Activated B cell treated with CpG ODN at 0.5 μM for 24 hours (primary cell): ENCODE results near the gene SIRT4. TPM values are rescaled to one million over a fixed set of nuclear protein-coding genes. Genes with fewer than 3 reads are reported as not detected.

Experiments
- ATAC-seq: fragments of 200-7000 bp; cut with Tn5 transposase; one replicate; pipeline ENCODE4 v1.10.0; 2021; ENCODE audit warnings: low read depth, mild to moderate bottlenecking, moderate library complexity
- CTCF ChIA-PET: fragments of 350-600 bp; sonication (Branson Sonifier 250); formaldehyde crosslinking; loops from one replicate; lab custom pipeline; 2021; ENCODE audit warnings: antibody characterized with exemption; lab: Charles Lee
- POLR2A ChIA-PET: fragments of 350-600 bp; sonication (Branson Sonifier 250); formaldehyde crosslinking; loops from one replicate; lab custom pipeline; 2021; ENCODE audit warnings: antibody characterized with exemption; lab: Charles Lee
- DNase-seq: peaks from one replicate; pipeline ENCODE4 v3.0.0; 2022
- H3K27ac Mint-ChIP-seq: one replicate; pipeline ENCODE4 v1.8.0; 2020; ENCODE audit warnings: mixed read lengths
- H3K27me3 Mint-ChIP-seq: one replicate; pipeline ENCODE4 v1.8.0; 2021; ENCODE audit warnings: mixed read lengths
- H3K36me3 Mint-ChIP-seq: one replicate; pipeline ENCODE4 v1.8.0; 2021; ENCODE audit warnings: low read depth, mixed read lengths
- H3K4me1 Mint-ChIP-seq: one replicate; pipeline ENCODE4 v1.8.0; 2021; ENCODE audit warnings: mixed read lengths
- H3K4me3 Mint-ChIP-seq: one replicate; pipeline ENCODE4 v1.8.0; 2020; ENCODE audit warnings: mild to moderate bottlenecking, mixed read lengths
- H3K9me3 Mint-ChIP-seq: one replicate; pipeline ENCODE4 v1.8.0; 2020; ENCODE audit warnings: mixed read lengths
- intact Hi-C: fragments of 100-400 bp; cut with micrococcal nuclease; formaldehyde crosslinking; loops from one replicate; pipeline ENCODE4 v1.15.1; 2024
- total RNA-seq: library from RNA; stranded (reverse); gene quantifications from 2 replicates; pipeline ENCODE4 v1.2.3, GENCODE V29; 2022
- TF ChIP-seq, protein P1 (sequence below): fragments of 200-600 bp; IDR thresholded peaks from one replicate; pipeline ENCODE4 v1.8.0; 2022; ENCODE audit warnings: antibody characterized with exemption, mild to moderate bottlenecking

The SIRT4 gene
- total RNA-seq, 1 donor from 2014 or later = 1.6 TPM

DNA sequence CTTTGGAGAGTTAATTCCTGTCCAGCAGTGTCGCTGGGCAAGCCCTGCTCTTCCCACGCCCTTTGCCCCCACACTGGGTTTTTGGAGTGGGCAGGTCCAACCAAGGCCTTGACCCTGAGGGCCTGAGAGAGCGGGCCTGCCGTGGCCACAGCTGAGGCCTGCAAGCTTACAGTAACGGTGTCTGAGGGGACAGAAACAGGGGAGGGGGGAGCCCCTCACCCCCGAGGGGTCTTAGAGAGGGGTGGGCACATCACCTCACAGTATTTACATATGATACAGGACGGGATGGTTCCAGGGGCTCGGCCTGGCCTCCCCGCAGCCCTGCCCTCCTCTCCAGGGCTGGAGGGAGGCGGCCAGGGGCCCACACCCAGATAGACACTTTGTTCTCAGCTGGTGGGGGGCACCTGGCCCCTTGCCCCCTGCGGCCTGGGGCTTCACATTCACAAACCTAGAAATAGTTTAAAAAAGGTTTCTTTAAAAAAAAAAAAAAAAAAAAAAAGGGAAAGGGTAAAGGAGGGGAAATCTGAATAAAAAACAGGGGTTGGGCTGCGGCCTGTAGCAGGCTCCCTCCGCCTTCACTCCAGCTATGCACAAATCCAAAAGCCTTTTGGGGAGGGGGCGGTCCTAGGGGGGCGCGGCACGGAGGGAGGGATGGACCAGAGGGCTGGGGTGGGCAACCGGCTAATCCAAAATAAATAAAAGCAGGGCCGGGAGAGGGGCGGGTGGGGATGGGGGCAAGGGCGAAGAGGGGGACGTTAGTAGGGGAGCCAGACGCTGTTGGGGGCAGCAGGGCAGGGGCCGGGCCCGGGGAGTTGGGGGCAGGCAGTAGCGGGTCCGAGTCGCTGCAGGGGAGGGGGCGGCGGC is 40.3 kb downstream of the SIRT4 start:
- H3K4me3 Mint-ChIP-seq = no peak overlapping the region
- H3K27ac Mint-ChIP-seq = no peak overlapping the region
- TF ChIP-seq, protein P1, sequence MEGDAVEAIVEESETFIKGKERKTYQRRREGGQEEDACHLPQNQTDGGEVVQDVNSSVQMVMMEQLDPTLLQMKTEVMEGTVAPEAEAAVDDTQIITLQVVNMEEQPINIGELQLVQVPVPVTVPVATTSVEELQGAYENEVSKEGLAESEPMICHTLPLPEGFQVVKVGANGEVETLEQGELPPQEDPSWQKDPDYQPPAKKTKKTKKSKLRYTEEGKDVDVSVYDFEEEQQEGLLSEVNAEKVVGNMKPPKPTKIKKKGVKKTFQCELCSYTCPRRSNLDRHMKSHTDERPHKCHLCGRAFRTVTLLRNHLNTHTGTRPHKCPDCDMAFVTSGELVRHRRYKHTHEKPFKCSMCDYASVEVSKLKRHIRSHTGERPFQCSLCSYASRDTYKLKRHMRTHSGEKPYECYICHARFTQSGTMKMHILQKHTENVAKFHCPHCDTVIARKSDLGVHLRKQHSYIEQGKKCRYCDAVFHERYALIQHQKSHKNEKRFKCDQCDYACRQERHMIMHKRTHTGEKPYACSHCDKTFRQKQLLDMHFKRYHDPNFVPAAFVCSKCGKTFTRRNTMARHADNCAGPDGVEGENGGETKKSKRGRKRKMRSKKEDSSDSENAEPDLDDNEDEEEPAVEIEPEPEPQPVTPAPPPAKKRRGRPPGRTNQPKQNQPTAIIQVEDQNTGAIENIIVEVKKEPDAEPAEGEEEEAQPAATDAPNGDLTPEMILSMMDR = no peak
- no peaks in the 10 kb centered on the region for H3K4me1 Mint-ChIP-seq
- ChIA-PET CTCF (no interaction called here), POLR2A (no interaction called here)
- no peaks in the 10 kb centered on the region for H3K36me3 Mint-ChIP-seq
- DNase-seq (no peak), ATAC-seq (no peak)
- H3K27me3 Mint-ChIP-seq = peaks cover 9% of the 10 kb centered on the region
- intact Hi-C loops = no loop called here
- H3K9me3 Mint-ChIP-seq = peaks cover 8% of the 10 kb centered on the region

DNA sequence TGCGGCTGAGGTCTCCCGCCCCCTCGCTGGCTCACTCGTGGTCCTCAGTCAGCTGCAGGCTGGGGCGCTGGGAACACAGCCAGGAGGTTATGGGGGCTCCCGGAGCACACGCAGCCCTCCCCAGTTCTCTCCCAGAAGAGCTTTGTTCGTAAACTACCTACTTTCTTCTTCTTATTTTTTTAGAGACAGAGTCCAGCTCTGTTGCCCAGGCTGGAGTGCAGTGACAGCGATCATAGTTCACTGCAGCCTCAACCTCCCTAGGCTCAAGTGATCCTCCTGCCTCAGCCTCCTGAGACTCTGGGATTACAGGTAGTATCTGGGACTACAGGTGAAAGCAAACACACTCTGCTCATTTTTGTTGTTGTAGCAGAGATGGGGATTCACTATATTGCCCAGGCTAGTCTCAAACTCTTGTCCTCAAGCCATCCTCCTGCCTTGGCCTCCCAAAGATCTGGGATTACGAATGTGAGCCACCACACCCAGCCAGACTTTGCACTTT is 41.0 kb downstream of the SIRT4 start:
- H3K27ac Mint-ChIP-seq = no peak overlapping the region
- H3K36me3 Mint-ChIP-seq = no peaks in the 10 kb centered on the region
- ATAC-seq (no peak), DNase-seq (no peak)
- CTCF ChIA-PET = no interaction called here
- POLR2A ChIA-PET = no interaction called here
- H3K27me3 Mint-ChIP-seq = peaks cover 9% of the 10 kb centered on the region
- H3K9me3 Mint-ChIP-seq = peaks cover under 1% of the 10 kb centered on the region
- no peaks in the 10 kb centered on the region for H3K4me1 Mint-ChIP-seq
- H3K4me3 Mint-ChIP-seq = no peak overlapping the region
- intact Hi-C loops = no loop called here
- TF ChIP-seq, protein P1 = no peak

DNA sequence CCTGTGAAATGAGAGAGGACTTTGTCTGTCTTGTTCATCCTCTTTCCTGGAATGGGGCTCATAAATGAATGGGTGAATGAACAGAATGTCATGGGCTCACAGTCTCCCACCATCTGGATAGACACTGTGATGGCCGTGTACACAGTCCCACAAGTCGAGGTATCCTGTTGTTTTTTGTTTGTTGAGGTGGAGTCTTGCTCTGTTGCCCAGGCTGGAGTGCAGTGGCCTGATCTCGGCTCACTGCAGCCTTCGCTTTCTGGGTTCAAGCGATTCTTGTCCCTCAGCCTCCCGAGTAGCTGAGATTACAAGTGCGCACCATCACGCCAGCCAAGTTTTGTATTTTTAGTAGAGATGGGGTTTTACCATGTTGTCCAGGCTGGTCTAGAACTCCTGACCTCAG is 41.6 kb downstream of the SIRT4 start:
- ChIA-PET POLR2A (interaction anchor here (0.6 kb wide), 1 partner anchor 113 kb away, joined by 3 read pairs; no protein-coding TSS in a partner anchor), CTCF (no interaction called here)
- Mint-ChIP-seq H3K4me3 (no peak overlapping the region), H3K27ac (no peak overlapping the region), H3K36me3 (no peaks in the 10 kb centered on the region), H3K9me3 (no peaks in the 10 kb centered on the region), H3K4me1 (no peaks in the 10 kb centered on the region), H3K27me3 (peaks cover 9% of the 10 kb centered on the region)
- ATAC-seq (no peak), DNase-seq (no peak)
- intact Hi-C loops = no loop called here
- TF ChIP-seq, protein P1 = no peak

DNA sequence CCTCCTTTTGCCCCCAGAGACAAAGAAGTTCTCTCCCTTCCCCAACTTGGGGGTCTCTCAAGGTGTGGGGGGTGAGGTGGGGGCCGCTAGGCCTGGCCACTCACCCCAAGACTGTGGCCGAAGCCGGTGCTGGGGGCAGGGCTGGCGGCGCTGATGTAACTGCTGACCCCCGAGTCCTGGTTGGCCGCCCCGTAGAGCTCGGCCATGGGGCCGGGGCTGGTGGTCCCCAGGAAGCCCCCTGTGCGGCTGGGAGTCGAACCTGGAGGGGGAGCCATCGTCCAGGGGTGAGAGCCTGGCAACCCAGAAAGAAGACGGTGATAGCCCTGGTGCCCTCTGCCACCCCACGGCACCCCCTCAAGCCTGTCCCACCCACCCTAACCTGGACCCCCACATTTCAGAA is 43.9 kb downstream of the SIRT4 start:
- H3K27ac Mint-ChIP-seq = no peak overlapping the region
- intact Hi-C loops = no loop called here
- no peaks in the 10 kb centered on the region for H3K9me3 Mint-ChIP-seq
- ChIA-PET POLR2A (no interaction called here), CTCF (interaction anchor here (0.5 kb wide), 1 partner anchor 598 kb away, joined by 3 read pairs; no protein-coding TSS in a partner anchor)
- ATAC-seq = no peak
- TF ChIP-seq, protein P1 = no peak
- H3K27me3 Mint-ChIP-seq = peaks cover 11% of the 10 kb centered on the region
- H3K4me3 Mint-ChIP-seq = no peak overlapping the region
- H3K4me1 Mint-ChIP-seq = no peaks in the 10 kb centered on the region
- no peaks in the 10 kb centered on the region for H3K36me3 Mint-ChIP-seq
- no peak for DNase-seq

DNA sequence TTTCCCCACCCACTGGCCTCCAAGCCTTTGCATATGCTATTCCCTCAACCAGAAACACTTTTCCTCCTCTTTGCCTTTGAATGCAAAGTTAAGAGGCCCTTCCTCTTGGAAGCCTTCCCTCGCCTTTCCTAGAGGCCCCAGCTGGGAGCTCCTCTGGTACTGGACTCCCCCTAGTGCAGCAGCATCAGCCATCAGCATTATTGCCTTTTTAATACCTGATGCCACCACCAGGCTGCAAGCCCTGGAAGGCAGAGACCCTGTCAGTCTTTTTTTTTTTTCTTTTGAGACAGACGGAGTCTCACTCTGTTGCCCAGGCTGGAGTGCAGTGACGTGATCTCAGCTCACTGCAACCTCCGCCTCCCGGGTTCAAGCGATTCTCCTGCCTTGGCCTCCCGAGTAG is 44.6 kb downstream of the SIRT4 start:
- intact Hi-C loops = no loop called here
- H3K27me3 Mint-ChIP-seq = peaks cover 11% of the 10 kb centered on the region
- no peak overlapping the region for H3K27ac Mint-ChIP-seq
- no peaks in the 10 kb centered on the region for H3K4me1 Mint-ChIP-seq
- TF ChIP-seq, protein P1 = no peak
- ChIA-PET CTCF (no interaction called here), POLR2A (no interaction called here)
- no peaks in the 10 kb centered on the region for H3K9me3 Mint-ChIP-seq
- ATAC-seq (no peak), DNase-seq (no peak)
- H3K36me3 Mint-ChIP-seq = no peaks in the 10 kb centered on the region
- H3K4me3 Mint-ChIP-seq = no peak overlapping the region
